HG03066 (cell line): ENCODE results near the gene NKD1.

ENCODE experiments used
- ATAC-seq: cut with Tn5 transposase; IDR thresholded peaks from one replicate; pipeline ENCODE4 v1.9.1; 2021; ENCODE audit warnings: low read depth; ENCODE audit not compliant: unreplicated experiment

The NKD1 gene

GRCh38 chr16:50610331-50611262 is 62.4 kb downstream of the NKD1 start:
- ATAC-seq, result no peak

DNA sequence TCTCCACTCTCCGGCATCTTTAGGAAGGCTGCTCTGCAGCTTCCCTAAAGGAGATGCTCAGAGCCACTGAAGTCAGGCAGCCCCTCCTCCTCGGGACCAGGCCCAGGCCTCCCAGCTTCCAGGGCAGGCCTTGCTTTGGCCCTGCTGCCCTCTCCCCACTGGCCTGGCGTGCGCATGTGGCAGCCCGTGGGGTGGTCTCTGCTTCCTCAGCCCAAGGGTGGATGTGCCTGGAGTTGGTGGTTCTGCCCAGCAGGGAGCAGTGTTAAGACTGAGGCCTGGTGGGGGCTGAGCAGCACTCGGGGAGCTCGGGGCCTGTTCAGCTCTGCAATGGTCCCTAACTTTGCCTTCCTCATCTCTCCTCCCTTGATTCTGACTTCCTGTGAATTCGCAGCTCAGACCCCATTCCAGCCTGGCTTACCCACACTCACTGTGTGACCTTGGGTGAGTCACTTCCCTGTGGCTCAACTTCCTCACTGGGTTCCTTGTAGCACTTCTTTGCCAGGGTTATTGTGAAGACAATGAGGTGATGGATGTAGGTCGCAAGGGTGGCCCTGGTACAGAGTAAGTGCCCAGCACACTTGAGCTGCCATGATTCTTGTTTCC is 63.2 kb downstream of the NKD1 start:
- ATAC-seq, result no peak

DNA sequence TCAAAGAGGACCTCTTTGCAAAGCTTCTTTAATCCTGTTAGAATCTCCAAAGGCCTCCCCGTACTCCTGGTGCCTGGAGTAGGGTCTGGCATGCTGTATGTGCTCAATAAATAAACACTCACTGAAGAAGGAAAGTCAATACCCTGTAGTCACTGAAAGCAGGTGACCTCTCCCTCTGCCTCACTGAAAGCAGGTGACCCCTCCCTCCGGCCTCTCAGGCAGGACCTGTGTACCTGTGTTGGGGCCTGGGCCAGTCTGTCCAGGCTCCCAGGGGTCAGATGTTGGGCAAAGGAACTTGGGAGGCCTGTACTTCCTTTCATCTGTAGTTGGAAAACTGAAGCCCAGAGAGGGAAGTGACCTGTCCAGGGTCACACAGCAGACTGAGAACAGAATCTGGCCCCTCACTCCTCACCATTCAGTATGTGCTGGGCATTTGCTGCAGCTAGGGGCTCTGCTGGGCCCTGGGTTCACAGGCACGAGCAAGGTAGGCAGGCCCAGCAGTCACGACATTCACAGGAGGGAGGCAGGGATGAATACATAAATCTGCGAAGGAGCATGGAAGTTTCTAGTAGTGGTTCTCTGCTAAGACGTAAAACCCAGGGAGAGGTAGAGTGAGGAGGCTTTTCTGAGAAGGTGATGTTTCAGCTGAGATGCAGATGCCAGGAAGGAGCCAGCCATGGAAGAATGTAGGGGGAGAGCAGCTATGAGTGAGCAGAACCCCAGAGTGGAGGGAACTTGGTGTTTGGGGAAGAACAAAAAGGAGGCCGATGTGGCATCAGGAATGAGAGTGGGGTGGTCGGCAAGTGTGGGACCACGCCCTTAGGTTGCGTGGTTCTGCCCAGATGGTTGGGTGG is 64.0 kb downstream of the NKD1 start:
- no peak for ATAC-seq

DNA sequence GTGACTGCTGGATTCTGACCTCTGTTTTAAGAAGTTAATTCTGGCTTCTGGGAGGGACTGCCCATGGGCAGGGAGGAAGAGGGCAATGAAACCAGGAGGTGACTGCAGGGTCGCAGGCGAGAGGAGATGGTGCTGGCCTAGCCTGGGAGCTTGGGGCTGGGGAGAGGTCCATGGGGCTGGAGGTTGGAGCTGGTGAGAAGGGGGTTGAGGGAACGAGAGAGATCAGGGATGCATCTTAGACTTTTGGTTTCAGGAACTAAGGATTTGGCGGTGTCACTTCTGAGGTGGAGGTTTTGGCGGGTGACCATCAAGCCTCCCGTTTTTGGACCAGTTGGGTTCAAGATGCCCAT is 64.6 kb downstream of the NKD1 start:
- ATAC-seq, result no peak

DNA sequence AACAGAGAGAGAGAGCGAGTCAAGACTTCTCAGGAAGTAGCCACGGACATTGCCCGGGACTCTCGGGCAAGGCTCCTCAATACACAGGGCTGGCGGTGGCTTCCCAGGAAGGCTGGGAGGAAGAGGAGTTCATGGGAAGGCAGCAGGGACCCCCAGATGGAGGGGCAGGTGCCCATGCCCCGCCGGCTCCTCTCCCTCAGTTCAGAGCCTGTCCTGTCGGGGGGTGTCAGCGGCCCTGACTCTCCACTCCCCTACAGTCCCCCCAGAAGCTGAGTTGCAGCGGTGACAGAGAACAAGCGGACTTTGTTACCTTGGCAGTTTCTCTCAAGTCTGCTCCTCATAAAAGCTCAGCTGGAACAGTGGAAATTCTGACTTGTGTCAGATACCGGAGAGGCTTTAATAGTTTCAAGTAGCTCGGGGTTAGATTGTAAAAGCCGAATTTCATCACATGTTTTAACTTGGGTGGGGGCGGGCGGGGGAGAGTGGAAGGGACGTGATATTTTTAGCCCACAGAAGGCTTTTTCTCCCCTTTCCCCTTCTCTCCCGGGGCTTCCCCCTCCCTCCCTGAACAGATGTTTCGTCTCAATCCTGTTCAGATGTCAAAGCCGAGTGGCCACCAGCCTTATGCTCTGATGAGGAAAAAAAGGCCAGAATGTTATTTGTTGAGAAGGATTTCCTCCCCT is 65.2 kb downstream of the NKD1 start:
- no peak for ATAC-seq

DNA sequence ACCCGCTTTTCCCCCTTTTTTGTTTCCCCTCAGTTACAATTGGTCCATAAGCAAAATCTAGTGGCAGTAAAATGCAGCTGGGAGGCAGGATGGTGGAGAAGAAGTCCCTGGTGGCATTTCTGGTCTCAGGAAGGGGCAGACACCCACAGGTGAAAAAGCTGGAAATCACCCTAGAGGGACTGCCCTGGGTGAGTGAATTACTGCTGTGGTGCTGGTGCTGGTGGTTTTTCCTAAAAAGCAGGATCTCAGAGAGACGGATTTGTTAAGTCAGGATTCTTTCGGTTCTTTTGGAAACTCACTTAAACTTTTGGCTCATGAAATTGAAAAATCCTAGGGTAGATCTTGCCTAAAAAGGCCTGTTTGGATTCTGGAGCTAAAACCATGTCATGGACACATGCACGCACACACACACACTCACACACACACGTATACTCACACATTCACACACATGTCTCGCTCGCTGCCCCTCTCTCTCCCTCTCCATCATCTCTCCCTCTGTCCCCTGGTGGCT is 65.8 kb downstream of the NKD1 start:
- ATAC-seq, result no peak

GRCh38 chr16:50614955-50615724 is 66.9 kb downstream of the NKD1 start:
- ATAC-seq, result no peak

DNA sequence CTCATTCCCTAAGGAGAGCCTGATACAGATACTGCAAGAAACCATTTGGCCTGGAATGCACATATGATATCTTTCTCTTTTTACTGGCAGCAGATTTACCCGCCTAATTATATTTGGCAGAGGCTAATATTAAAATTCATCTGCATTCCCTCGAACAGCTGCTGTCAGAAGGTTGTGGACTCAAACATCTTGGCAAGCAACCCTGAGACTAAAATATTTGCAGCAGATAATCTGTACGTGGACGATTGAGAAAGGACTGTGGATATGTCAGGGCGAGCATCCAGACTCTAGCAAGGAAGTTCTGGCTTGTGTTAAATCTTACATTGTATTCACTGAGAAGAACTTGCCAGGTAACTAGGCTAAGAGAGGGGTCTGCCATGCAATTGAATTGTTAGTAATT is 67.7 kb downstream of the NKD1 start:
- ATAC-seq, result no peak

DNA sequence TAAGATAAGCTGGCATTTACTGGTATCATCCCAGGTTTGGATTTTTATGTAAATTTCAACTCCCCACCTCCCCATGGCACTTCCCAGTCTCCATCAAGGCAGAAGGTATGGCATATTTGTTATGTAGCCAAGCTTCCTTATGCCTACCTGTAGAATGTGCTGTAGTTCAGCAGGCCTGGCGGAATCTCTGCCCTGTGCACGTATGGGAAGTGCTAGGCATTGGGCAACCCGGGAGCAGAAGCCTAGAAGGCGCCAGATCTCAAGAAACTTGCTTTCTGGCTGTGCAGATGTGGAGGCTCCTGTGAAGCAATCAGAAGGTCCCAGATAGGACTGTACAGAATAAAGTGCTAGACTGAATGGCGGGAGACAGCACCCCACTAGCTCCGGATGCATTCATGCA is 68.2 kb downstream of the NKD1 start:
- no peak for ATAC-seq

DNA sequence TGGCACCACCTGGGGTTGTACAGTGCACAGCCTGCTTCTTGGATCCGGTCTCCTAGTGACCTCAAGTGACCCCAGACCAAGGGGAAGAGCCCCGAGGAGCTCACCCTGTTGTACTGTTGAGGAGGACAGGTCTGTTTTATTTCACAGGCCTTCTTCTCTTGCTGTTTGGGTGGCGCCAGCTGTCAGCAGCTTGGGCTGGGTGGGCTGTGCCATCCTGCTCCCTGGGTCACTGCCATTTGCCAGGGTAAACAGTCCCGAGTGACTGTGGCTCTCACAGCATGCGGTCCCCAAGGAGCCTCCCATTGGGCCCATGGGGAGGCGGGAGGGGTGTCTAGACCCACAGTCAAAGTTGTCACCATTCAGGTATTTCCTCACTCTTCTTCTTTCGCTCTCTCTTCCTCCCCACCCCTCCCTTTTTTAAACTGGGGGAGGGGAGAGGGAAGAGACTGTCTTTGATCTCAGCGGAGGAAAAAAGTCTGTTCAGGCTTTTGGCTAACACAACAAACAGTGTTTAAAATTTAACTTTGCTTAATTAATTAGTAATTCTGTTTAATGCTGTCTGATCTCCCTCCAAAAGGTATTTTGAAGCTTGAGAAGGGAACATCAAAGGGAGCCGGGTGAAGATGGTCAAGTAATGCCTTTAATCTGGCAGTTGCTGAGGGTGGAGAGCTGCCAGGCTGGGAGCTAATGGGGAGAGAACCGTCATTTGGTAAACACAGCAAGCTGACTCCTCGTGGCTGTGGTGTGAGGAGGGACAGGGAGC is 68.9 kb downstream of the NKD1 start:
- no peak for ATAC-seq

- ATAC-seq, result no peak
Observed at GRCh38 chr16:50617646-50618184, 69.5 kb downstream of the NKD1 start.

DNA sequence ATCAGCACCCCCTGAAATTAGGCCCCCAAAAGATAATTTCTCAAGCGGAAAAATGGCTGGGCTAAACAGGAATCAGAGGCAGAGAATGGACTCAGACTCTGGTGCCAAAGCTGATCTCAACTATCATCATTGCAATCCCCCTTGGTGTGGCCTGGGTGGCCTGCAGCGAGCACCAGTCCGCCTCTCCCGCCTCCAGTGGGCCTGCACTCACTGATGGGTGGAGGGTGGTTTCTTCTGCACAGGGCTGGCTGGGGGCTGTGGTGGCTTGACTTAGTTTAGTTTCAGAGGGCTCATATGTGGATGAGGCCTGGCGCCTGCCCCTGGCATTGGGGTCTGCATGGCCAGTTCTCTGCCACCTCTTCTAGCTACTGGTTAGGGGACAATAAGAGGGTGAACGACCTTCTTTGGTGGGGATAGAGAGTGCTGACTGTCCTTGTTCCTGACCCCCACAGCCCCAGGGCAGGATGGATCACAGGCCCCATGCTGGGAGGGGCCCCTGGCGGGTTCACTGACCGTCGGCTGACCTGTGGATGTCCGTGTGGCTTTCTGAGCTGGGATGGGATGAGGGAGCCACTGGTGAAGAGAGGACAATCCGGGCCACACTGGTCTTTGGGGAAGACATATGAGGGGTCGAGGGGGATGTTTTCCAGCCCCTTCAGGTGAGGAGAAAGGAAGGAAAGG is 70.2 kb downstream of the NKD1 start:
- ATAC-seq, result no peak

GRCh38 chr16:50619702-50620491 is 71.7 kb downstream of the NKD1 start:
- no peak for ATAC-seq

GRCh38 chr16:50620646-50621451 is 72.7 kb downstream of the NKD1 start:
- ATAC-seq, result no peak

DNA sequence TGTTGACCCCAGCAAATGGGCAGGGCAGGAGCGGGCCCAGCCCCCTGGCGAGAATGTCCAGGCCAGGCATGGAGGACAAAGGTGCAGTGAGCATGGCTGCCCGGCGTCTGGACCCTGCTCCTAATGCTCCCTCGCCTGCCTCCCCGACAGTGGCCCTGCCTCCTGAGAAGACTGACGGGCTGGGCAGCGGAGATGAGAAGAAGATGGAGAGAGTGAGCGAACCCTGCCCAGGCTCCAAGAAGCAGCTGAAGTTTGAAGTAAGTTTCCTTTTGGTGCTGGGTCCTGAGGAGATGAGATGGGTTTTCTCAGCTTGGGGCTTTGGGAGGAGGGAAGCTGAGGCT is 73.2 kb downstream of the NKD1 start:
- ATAC-seq, result no peak

- ATAC-seq, result no peak
Observed at GRCh38 chr16:50622029-50622428, 73.8 kb downstream of the NKD1 start.
